NK-92 (cell line): ENCODE data around the gene MAGT1.
"Not testable (repeated sequence)": the region's sequence is repeated elsewhere in the genome, so short reads cannot be mapped to it uniquely, and the experiment has no call there.

Experiments used
- DNase-seq: peaks from one replicate; lab custom pipeline; 2025; ENCODE audit not compliant: unreplicated experiment; lab: John Stamatoyannopoulos, UW

Gene MAGT1

GRCh38 chrX:77875372-77875771, 19.9 kb downstream of the MAGT1 start:
- no peak for DNase-seq

- DNase-seq: not testable (repeated sequence)
Observed at GRCh38 chrX:77831544-77831943, 63.7 kb downstream of the MAGT1 start.

GRCh38 chrX:77821989-77822388, 73.2 kb downstream of the MAGT1 start:
- not testable (repeated sequence) for DNase-seq

- DNase-seq: no peak
Observed at GRCh38 chrX:77820091-77820727, 75.0 kb downstream of the MAGT1 start.

- DNase-seq: no peak
Observed at GRCh38 chrX:77814210-77814609, 81.0 kb downstream of the MAGT1 start.

- DNase-seq: no peak
Observed at GRCh38 chrX:77802201-77802600, 93.0 kb downstream of the MAGT1 start.

GRCh38 chrX:77795124-77795523, 100.1 kb downstream of the MAGT1 start:
- no peak for DNase-seq

- no peak for DNase-seq
Observed at GRCh38 chrX:77793946-77794345, 101.3 kb downstream of the MAGT1 start.

GRCh38 chrX:77788050-77788449, 107.2 kb downstream of the MAGT1 start:
- no peak for DNase-seq

GRCh38 chrX:77786365-77786680, 108.9 kb downstream of the MAGT1 start:
- no peak for DNase-seq

- no peak for DNase-seq
Observed at GRCh38 chrX:77785486-77786364, 109.5 kb downstream of the MAGT1 start, which contains the start of gene ATRX. ATRX (minus strand) TSS chrX:77786216; CDS start chrX:77786001, 215 bp downstream.

- no peak for DNase-seq
Observed at GRCh38 chrX:77779695-77780094, 115.5 kb downstream of the MAGT1 start.

GRCh38 chrX:77776659-77777058, 118.6 kb downstream of the MAGT1 start:
- DNase-seq: no peak
